Renal pelvis (tissue), 4 donors: Measurements from ENCODE around the gene MROH2A. TPM values are rescaled to one million over a fixed set of nuclear protein-coding genes. Genes with fewer than 3 reads are reported as not detected.

Experiments used
- DNase-seq: peaks from one replicate; pipeline ENCODE4 v3.0.0-alpha.2; 2013
- polyA plus RNA-seq, 3 donors: library from polyadenylated mRNA; unstranded; fragments of 120-200 nt; gene quantifications; one replicate each; pipeline ENCODE4 v1.2.1, GENCODE V29; 2013; ENCODE audit not compliant: insufficient read length in 3 of 3

The MROH2A gene
- polyA plus RNA-seq, 3 donors, result 0.22 to 0.33 TPM; not detected in 1

- DNase-seq, result no peak
These were observed 13.9 kb upstream of the MROH2A start for GRCh38 chr2:233764264-233764663.

- no peak for DNase-seq
These were observed 13.4 kb upstream of the MROH2A start for GRCh38 chr2:233764761-233765160.

GRCh38 chr2:233766416-233766815, 11.7 kb upstream of the MROH2A start:
- no peak for DNase-seq

- DNase-seq, result no peak
These were observed 10.1 kb upstream of the MROH2A start for GRCh38 chr2:233768076-233768475.

- no peak for DNase-seq
These were observed 8.9 kb upstream of the MROH2A start for GRCh38 chr2:233769260-233769659.

- no peak for DNase-seq
These were observed 6.0 kb upstream of the MROH2A start for GRCh38 chr2:233772153-233772552.

GRCh38 chr2:233772583-233772982, 5.5 kb upstream of the MROH2A start:
- DNase-seq, result no peak

- DNase-seq, result no peak
These were observed 4.3 kb upstream of the MROH2A start for GRCh38 chr2:233773854-233774253.

- DNase-seq, result no peak
These were observed 2.7 kb upstream of the MROH2A start for GRCh38 chr2:233775414-233775813.

- DNase-seq, result no peak
These were observed 1.6 kb downstream of the MROH2A start for GRCh38 chr2:233779722-233780121.

GRCh38 chr2:233780771-233781170, 2.6 kb downstream of the MROH2A start:
- DNase-seq, result no peak

GRCh38 chr2:233789554-233789953, 11.4 kb downstream of the MROH2A start:
- no peak for DNase-seq

GRCh38 chr2:233791151-233791882, 13.2 kb downstream of the MROH2A start:
- DNase-seq, result no peak

GRCh38 chr2:233791883-233792329, 13.8 kb downstream of the MROH2A start:
- no peak for DNase-seq

GRCh38 chr2:233792720-233793119, 14.6 kb downstream of the MROH2A start:
- DNase-seq, result no peak

GRCh38 chr2:233793465-233794127, 15.5 kb downstream of the MROH2A start:
- no peak for DNase-seq

GRCh38 chr2:233794128-233794658, 16.1 kb downstream of the MROH2A start:
- no peak for DNase-seq

- no peak for DNase-seq
These were observed 17.6 kb downstream of the MROH2A start for GRCh38 chr2:233795735-233796171.

GRCh38 chr2:233796254-233796653, 18.1 kb downstream of the MROH2A start:
- DNase-seq, result no peak

GRCh38 chr2:233798335-233799086, 20.4 kb downstream of the MROH2A start:
- DNase-seq, result no peak

- no peak for DNase-seq
These were observed 21.0 kb downstream of the MROH2A start for GRCh38 chr2:233799087-233799665.

GRCh38 chr2:233799716-233800115, 21.6 kb downstream of the MROH2A start:
- DNase-seq, result no peak
